ENCODE measurements around the gene C10orf90. TPM values are rescaled to one million over a fixed set of nuclear protein-coding genes. Genes with fewer than 3 reads are reported as not detected.

The C10orf90 gene
- total RNA-seq, 2 donors from 2014 or later: 0.19 to 0.26 TPM

GRCh38 chr10:126593968-126594701, 76.4 kb downstream of the C10orf90 start:
- Mint-ChIP-seq H3K4me3 (no peak overlapping the region), H3K4me1 (no peaks in the 10 kb centered on the region), H3K27me3 (no peaks in the 10 kb centered on the region), H3K27ac (no peak overlapping the region), H3K36me3 (ENCODE audit: low read depth) (no peaks in the 10 kb centered on the region), H3K9me3 (no peaks in the 10 kb centered on the region)
- ATAC-seq (replicated peaks): no peak

DNA sequence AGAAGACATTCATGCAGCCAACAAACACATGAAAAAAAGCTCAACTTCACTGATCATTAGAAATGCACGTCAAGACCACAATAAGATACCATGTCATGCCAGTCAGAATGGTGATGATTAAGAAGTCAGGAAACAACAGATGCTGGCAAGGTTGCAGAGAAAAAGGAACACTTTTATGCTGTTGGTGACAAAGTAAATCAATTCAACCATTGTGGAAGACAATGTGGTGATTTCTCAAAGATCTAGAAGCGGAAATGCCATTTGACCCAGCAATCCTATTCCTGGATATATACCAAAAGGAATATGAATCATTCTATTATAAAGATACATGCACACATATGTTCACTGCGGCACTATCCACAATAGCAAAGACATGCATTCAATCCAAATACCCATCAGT, 77.6 kb downstream of the C10orf90 start:
- Mint-ChIP-seq H3K4me1 (no peaks in the 10 kb centered on the region), H3K9me3 (no peaks in the 10 kb centered on the region), H3K27ac (no peak overlapping the region), H3K27me3 (no peaks in the 10 kb centered on the region), H3K36me3 (ENCODE audit: low read depth) (no peaks in the 10 kb centered on the region), H3K4me3 (no peak overlapping the region)
- no peak for ATAC-seq (replicated peaks)

GRCh38 chr10:126588024-126588423, 82.5 kb downstream of the C10orf90 start:
- Mint-ChIP-seq H3K36me3 (ENCODE audit: low read depth) (no peaks in the 10 kb centered on the region), H3K4me3 (no peak overlapping the region)

DNA sequence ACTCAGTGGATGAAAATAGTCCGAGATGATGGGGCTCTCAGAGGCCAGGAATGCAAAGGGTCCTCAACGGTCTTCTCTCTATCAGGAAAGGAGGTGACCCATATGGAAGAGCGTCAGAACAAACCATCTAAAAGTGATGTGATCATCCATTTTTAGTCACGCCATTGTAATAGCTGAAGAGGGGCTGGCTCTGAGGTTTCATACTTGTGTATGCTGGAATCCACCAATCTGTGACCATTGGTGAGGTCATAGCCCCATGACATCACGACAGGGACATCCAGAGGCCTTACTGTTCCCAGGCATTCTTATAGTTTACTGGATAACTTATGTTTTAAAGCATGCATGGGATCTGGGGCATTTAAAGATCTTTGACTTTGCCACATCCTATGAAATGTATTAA, 83.6 kb downstream of the C10orf90 start:
- Mint-ChIP-seq H3K9me3 (no peaks in the 10 kb centered on the region), H3K4me1 (no peaks in the 10 kb centered on the region), H3K27ac (no peak overlapping the region), H3K4me3 (no peak overlapping the region), H3K27me3 (peaks cover 9% of the 10 kb centered on the region), H3K36me3 (ENCODE audit: low read depth) (no peaks in the 10 kb centered on the region)
- ATAC-seq (replicated peaks): no peak

More at GRCh38 chr10:126588024-126588423, 82.5 kb downstream of the C10orf90 start:
- Mint-ChIP-seq H3K9me3 (no peaks in the 10 kb centered on the region), H3K27me3 (peaks cover 9% of the 10 kb centered on the region), H3K27ac (no peak overlapping the region), H3K4me1 (no peaks in the 10 kb centered on the region)
- ATAC-seq (replicated peaks): peak; percentile 32

DNA sequence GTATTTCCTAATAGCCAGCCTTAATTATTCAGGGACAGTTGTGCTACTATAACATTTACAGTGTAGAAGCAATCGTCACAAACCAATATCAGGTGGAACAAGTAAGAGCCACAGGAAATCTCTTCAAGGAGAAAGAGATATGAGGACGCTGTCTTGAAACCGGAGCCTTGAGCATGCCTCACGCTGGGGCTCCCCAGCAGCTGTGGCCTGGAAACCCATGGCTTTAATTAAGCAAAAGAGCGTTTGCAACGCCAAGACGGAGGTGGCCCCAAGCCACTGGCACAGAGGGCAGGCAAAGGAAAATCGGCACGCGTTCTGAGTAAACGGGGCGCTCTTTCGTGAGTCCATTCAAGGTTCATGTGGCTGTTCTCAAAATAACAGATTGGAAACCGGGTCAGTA, 84.4 kb downstream of the C10orf90 start:
- Mint-ChIP-seq H3K27me3 (peaks cover 9% of the 10 kb centered on the region), H3K4me1 (no peaks in the 10 kb centered on the region)
- ATAC-seq (replicated peaks): no peak

GRCh38 chr10:126585249-126586017, 85.1 kb downstream of the C10orf90 start:
- no peak for ATAC-seq (replicated peaks)
- H3K9me3 Mint-ChIP-seq: no peaks in the 10 kb centered on the region
- no peak overlapping the region for H3K27ac Mint-ChIP-seq
- peaks cover 9% of the 10 kb centered on the region for H3K27me3 Mint-ChIP-seq
- H3K4me3 Mint-ChIP-seq: no peak overlapping the region
- H3K36me3 Mint-ChIP-seq (ENCODE audit: low read depth): no peaks in the 10 kb centered on the region
- no peaks in the 10 kb centered on the region for H3K4me1 Mint-ChIP-seq

More for the DNA sequence above, 84.4 kb downstream of the C10orf90 start:
- H3K9me3 Mint-ChIP-seq: no peaks in the 10 kb centered on the region
- no peak overlapping the region for H3K4me3 Mint-ChIP-seq
- no peaks in the 10 kb centered on the region for H3K36me3 Mint-ChIP-seq (ENCODE audit: low read depth)
- no peak overlapping the region for H3K27ac Mint-ChIP-seq

- peaks cover 9% of the 10 kb centered on the region for H3K27me3 Mint-ChIP-seq
- H3K27ac Mint-ChIP-seq: no peak overlapping the region
- H3K4me1 Mint-ChIP-seq: no peaks in the 10 kb centered on the region
- no peak overlapping the region for H3K4me3 Mint-ChIP-seq
- H3K36me3 Mint-ChIP-seq (ENCODE audit: low read depth): no peaks in the 10 kb centered on the region
- no peak for ATAC-seq (replicated peaks)
- H3K9me3 Mint-ChIP-seq: no peaks in the 10 kb centered on the region
These were observed 85.7 kb downstream of the C10orf90 start for GRCh38 chr10:126584836-126585235.

GRCh38 chr10:126583552-126584200, 86.8 kb downstream of the C10orf90 start:
- H3K27me3 Mint-ChIP-seq: peaks cover 9% of the 10 kb centered on the region
- H3K27ac Mint-ChIP-seq: no peak overlapping the region
- no peak for ATAC-seq (replicated peaks)
- no peak overlapping the region for H3K4me3 Mint-ChIP-seq
- H3K4me1 Mint-ChIP-seq: no peaks in the 10 kb centered on the region
- H3K9me3 Mint-ChIP-seq: no peaks in the 10 kb centered on the region
- no peaks in the 10 kb centered on the region for H3K36me3 Mint-ChIP-seq (ENCODE audit: low read depth)

DNA sequence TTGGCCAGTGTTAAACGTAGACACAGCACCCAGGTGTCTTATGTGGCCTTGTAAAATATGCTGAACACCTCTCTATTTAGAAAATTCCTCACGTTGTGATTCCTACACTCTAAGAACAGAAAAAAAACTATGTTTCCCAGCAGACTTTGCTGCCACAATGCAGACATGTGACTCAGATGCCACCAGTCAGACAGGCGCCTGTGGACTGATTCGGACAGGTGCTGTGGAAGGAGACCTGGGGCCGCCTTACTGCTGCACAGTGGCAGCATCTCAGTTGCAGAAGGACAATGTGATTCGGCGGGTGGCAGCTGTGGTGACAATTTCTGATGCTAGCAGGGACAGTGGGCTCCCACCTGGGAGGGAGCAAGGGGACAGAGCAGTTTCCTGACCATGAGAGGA, 88.8 kb downstream of the C10orf90 start:
- ATAC-seq (replicated peaks): no peak
- H3K9me3 Mint-ChIP-seq: no peaks in the 10 kb centered on the region
- H3K27ac Mint-ChIP-seq: no peak overlapping the region
- no peak overlapping the region for H3K4me3 Mint-ChIP-seq
- no peaks in the 10 kb centered on the region for H3K4me1 Mint-ChIP-seq
- no peaks in the 10 kb centered on the region for H3K36me3 Mint-ChIP-seq (ENCODE audit: low read depth)
- peaks cover 9% of the 10 kb centered on the region for H3K27me3 Mint-ChIP-seq

DNA sequence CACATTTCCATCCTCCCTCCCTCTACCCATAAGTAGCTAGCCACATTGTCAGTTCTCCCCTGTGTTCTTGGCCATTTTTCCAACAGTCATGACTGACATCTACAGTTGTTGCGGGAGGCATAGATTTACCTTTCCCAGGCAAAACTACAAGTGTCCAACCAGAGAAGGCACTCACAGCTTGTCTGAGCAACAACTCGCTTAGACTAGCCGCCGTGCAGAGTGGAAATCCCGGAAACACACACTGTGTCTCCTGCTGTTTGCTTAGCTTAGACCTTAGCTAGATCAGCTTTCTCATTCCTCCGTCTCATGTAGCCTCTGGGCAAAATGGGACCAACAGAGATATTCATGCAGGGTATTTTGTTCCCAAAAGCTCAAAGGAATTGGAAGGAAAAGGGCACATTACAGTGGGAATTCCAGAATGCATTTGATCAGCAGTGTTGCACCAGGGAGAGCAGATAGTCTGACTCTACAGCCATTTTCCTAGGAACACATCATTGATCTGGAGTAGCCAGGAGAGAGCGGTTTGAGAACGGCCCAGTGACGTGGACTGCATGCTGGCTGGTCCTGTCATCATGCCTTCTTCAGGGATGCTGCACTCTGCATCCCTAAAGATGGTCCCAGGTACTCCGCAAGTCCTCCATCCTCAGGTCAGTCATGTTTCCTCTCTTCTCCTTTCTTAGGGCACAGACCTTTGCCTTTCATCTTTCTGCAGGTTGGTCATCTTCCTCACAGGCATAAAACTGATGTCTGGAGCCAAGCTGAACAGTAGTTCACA, 89.4 kb downstream of the C10orf90 start:
- Mint-ChIP-seq H3K27ac (no peak overlapping the region), H3K27me3 (peaks cover 9% of the 10 kb centered on the region), H3K4me3 (no peak overlapping the region), H3K36me3 (ENCODE audit: low read depth) (no peaks in the 10 kb centered on the region), H3K9me3 (no peaks in the 10 kb centered on the region), H3K4me1 (no peaks in the 10 kb centered on the region)
- no peak for ATAC-seq (replicated peaks)

DNA sequence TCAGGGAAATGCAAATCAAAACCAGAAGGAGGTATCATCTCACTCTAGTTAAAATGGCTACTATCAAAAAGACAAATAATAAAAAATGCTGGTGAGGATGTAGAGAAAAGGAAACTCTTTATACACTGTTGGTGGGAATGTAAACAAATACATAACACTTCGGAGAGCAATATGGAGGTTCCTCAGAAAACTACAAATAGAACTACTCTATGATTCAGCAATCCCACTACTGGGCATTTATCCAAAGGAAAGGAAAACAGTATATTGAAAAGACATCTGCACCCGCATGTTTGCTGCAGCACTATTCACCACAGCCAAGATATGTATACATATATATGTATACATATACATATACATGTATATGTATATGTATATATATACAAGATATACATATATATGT, 94.2 kb downstream of the C10orf90 start:
- Mint-ChIP-seq H3K36me3 (ENCODE audit: low read depth) (no peaks in the 10 kb centered on the region), H3K27me3 (no peaks in the 10 kb centered on the region), H3K9me3 (no peaks in the 10 kb centered on the region), H3K27ac (no peak overlapping the region), H3K4me1 (no peaks in the 10 kb centered on the region), H3K4me3 (no peak overlapping the region)
- no peak for ATAC-seq (replicated peaks)

GRCh38 chr10:126570621-126571602, 99.6 kb downstream of the C10orf90 start:
- ATAC-seq (replicated peaks): no peak
- Mint-ChIP-seq H3K27ac (no peak overlapping the region), H3K27me3 (peaks cover 3% of the 10 kb centered on the region), H3K4me3 (no peak overlapping the region), H3K4me1 (no peaks in the 10 kb centered on the region), H3K9me3 (no peaks in the 10 kb centered on the region), H3K36me3 (ENCODE audit: low read depth) (no peaks in the 10 kb centered on the region)

GRCh38 chr10:126570245-126570570, 100.3 kb downstream of the C10orf90 start:
- Mint-ChIP-seq H3K9me3 (no peaks in the 10 kb centered on the region), H3K4me3 (no peak overlapping the region), H3K27ac (no peak overlapping the region), H3K27me3 (peaks cover 3% of the 10 kb centered on the region), H3K36me3 (ENCODE audit: low read depth) (no peaks in the 10 kb centered on the region), H3K4me1 (no peaks in the 10 kb centered on the region)
- ATAC-seq (replicated peaks): no peak

Measured in activated T-helper 17 cell treated with anti-CD3 and anti-CD28 coated beads, Interleukin-2, amount 50 U/mL, for 72 hours (primary cell).